Mucosa of descending colon (tissue), 3 donors: Measurements from ENCODE around the gene STK32A. TPM values are rescaled to one million over a fixed set of nuclear protein-coding genes. Genes with fewer than 3 reads are reported as not detected.

Experiments used
- ATAC-seq: fragments of 200-7000 bp; cut with Tn5 transposase; one replicate; pipeline ENCODE4 v1.9.1; 2020; ENCODE audit warnings: mild to moderate bottlenecking, moderate library complexity
- DNase-seq, 3 donors: peaks; one replicate each; pipeline ENCODE4 v3.0.0-alpha.2; 2020
- H3K36me3 ChIP-seq: fragments of 200-600 bp; one replicate; pipeline ENCODE4 v1.8.0; 2021; ENCODE audit warnings: low read depth, mild to moderate bottlenecking
- H3K4me1 ChIP-seq: fragments of 200-600 bp; one replicate; pipeline ENCODE4 v1.8.0; 2021; ENCODE audit warnings: low read depth, mild to moderate bottlenecking
- H3K4me3 ChIP-seq: fragments of 200-600 bp; one replicate; pipeline ENCODE4 v1.8.0; 2021; ENCODE audit warnings: mild to moderate bottlenecking
- H3K9me3 ChIP-seq: fragments of 200-600 bp; one replicate; pipeline ENCODE4 v1.8.0; 2021; ENCODE audit warnings: mild to moderate bottlenecking
- CTCF ChIP-seq: fragments of 200-600 bp; IDR thresholded peaks from one replicate; pipeline ENCODE4 v1.8.0; 2022; ENCODE audit warnings: antibody characterized with exemption, mild to moderate bottlenecking
- intact Hi-C, 2 donors: fragments of 100-400 bp; cut with DNase I in 1 of 2; cut with micrococcal nuclease in 1 of 2; formaldehyde crosslinking; loops; one replicate each; pipeline versions ENCODE4 v1.11.0 to v1.11.1; 2022; cut with DNase I, micrococcal nuclease
- total RNA-seq, 3 donors: library from RNA; stranded (reverse); fragmentation: NEBNext Ultra II Directional in 2 of 3; extraction: Animal tissue kit (Norgen Biotek cat#: 25700) in 2 of 3; gene quantifications; one replicate each; pipeline versions ENCODE4 v1.2.1 to v1.2.4, GENCODE V29; 2021 to 2023
- donor health status: DM: no; HTN: no; CAD: no; lungs with moderate emphysema.
- donor health status: DM: no; HTN: no; CAD: no.
- donor health status: DM: no; HTN: yes; CAD: no.

The STK32A gene
- total RNA-seq, 3 donors from 2014 or later: 0.43 to 4.0 (median 0.65) TPM

- Histone ChIP-seq H3K9me3 (no peaks in the 10 kb centered on the region), H3K36me3 (no peaks in the 10 kb centered on the region), H3K4me3 (no peak overlapping the region), H3K4me1 (no peaks in the 10 kb centered on the region)
- DNase-seq (no peak), ATAC-seq (no peak)
- intact Hi-C loops: no loop called here
- no peak for TF ChIP-seq CTCF
Measured at GRCh38 chr5:147397616-147398015, 162.8 kb downstream of the STK32A start.

- ATAC-seq (no peak), DNase-seq (no peak)
- H3K4me1 ChIP-seq: no peaks in the 10 kb centered on the region
- H3K4me3 ChIP-seq: no peak overlapping the region
- no peak for TF ChIP-seq CTCF
- intact Hi-C loops: no loop called here
- no peaks in the 10 kb centered on the region for H3K9me3 ChIP-seq
- no peaks in the 10 kb centered on the region for H3K36me3 ChIP-seq
Measured at GRCh38 chr5:147398860-147399259, 164.0 kb downstream of the STK32A start.

GRCh38 chr5:147400126-147400809, 165.4 kb downstream of the STK32A start:
- no peak for TF ChIP-seq CTCF
- no peak for ATAC-seq
- DNase-seq: no peak
- H3K4me3 ChIP-seq: no peak overlapping the region
- H3K36me3 ChIP-seq: no peaks in the 10 kb centered on the region
- intact Hi-C loops: no loop called here
- H3K9me3 ChIP-seq: no peaks in the 10 kb centered on the region
- H3K4me1 ChIP-seq: no peaks in the 10 kb centered on the region

GRCh38 chr5:147400881-147401280, 166.1 kb downstream of the STK32A start:
- no peak for DNase-seq
- Histone ChIP-seq H3K9me3 (no peaks in the 10 kb centered on the region), H3K4me1 (no peaks in the 10 kb centered on the region), H3K36me3 (no peaks in the 10 kb centered on the region), H3K4me3 (no peak overlapping the region)
- no peak for ATAC-seq
- intact Hi-C loops: no loop called here
- no peak for TF ChIP-seq CTCF

- peak in 1 of 3 donors; percentile 24 for DNase-seq
- Histone ChIP-seq H3K4me1 (no peaks in the 10 kb centered on the region), H3K36me3 (no peaks in the 10 kb centered on the region), H3K9me3 (no peaks in the 10 kb centered on the region), H3K4me3 (no peak overlapping the region)
- TF ChIP-seq CTCF: no peak
- intact Hi-C loops: no loop called here
- ATAC-seq: peak; percentile 75
Measured at GRCh38 chr5:147403651-147404640, 169.1 kb downstream of the STK32A start.
